Measurements from ENCODE around the gene SLC22A25.

The SLC22A25 gene

GRCh38 chr11:63243533-63243932 is at the start of gene SLC22A25:
Gene SLC22A25 (minus strand): TSS chr11:63243599. CDS start chr11:63229652, 13,947 bp downstream.
- no peak for TF ChIP-seq CTCF (IDR thresholded peaks at IDR 0.05; ENCODE audit: low read depth, low read length)
- DNase-seq (ENCODE audit: low read depth, low spot score), result no peak
- in situ Hi-C loops (cut with HindIII; ENCODE audit: low sequenced_read_pairs), result no loop called here
- H3K4me3 ChIP-seq (ENCODE audit: low read depth, low read length), result no peak within 1 kb of the TSS

GRCh38 chr11:63290285-63290684 is 46.9 kb upstream of the SLC22A25 start:
- DNase-seq (ENCODE audit: low read depth, low spot score), result no peak
- no peak for TF ChIP-seq CTCF (IDR thresholded peaks at IDR 0.05; ENCODE audit: low read depth, low read length)
- in situ Hi-C loops (cut with HindIII; ENCODE audit: low sequenced_read_pairs), result no loop called here
- H3K4me3 ChIP-seq (ENCODE audit: low read depth, low read length), result no peak overlapping the region

GRCh38 chr11:63289658-63290057 is 46.3 kb upstream of the SLC22A25 start:
- DNase-seq (ENCODE audit: low read depth, low spot score), result no peak
- no peak for TF ChIP-seq CTCF (IDR thresholded peaks at IDR 0.05; ENCODE audit: low read depth, low read length)
- no peak overlapping the region for H3K4me3 ChIP-seq (ENCODE audit: low read depth, low read length)

GRCh38 chr11:63282579-63282978 is 39.2 kb upstream of the SLC22A25 start:
- DNase-seq (ENCODE audit: low read depth, low spot score), result no peak
- TF ChIP-seq CTCF (IDR thresholded peaks at IDR 0.05; ENCODE audit: low read depth, low read length), result no peak
- in situ Hi-C loops (cut with HindIII; ENCODE audit: low sequenced_read_pairs), result no loop called here
- no peak overlapping the region for H3K4me3 ChIP-seq (ENCODE audit: low read depth, low read length)

More at GRCh38 chr11:63289658-63290057, 46.3 kb upstream of the SLC22A25 start:
- in situ Hi-C loops (cut with HindIII; ENCODE audit: low sequenced_read_pairs), result no loop called here

GRCh38 chr11:63280920-63281319 is 37.5 kb upstream of the SLC22A25 start:
- no peak for TF ChIP-seq CTCF (IDR thresholded peaks at IDR 0.05; ENCODE audit: low read depth, low read length)
- in situ Hi-C loops (cut with HindIII; ENCODE audit: low sequenced_read_pairs), result no loop called here
- no peak overlapping the region for H3K4me3 ChIP-seq (ENCODE audit: low read depth, low read length)
- no peak for DNase-seq (ENCODE audit: low read depth, low spot score)

- DNase-seq (ENCODE audit: low read depth, low spot score), result no peak
- in situ Hi-C loops (cut with HindIII; ENCODE audit: low sequenced_read_pairs), result no loop called here
These were observed 34.0 kb upstream of the SLC22A25 start for GRCh38 chr11:63277345-63277943.

More at GRCh38 chr11:63277345-63277943, 34.0 kb upstream of the SLC22A25 start:
- H3K4me3 ChIP-seq (ENCODE audit: low read depth, low read length), result no peak overlapping the region
- no peak for TF ChIP-seq CTCF (IDR thresholded peaks at IDR 0.05; ENCODE audit: low read depth, low read length)

Data from astrocyte of the spinal cord (primary cell).